ENCODE data around the gene FXYD3.

- TF ChIP-seq, protein P1, sequence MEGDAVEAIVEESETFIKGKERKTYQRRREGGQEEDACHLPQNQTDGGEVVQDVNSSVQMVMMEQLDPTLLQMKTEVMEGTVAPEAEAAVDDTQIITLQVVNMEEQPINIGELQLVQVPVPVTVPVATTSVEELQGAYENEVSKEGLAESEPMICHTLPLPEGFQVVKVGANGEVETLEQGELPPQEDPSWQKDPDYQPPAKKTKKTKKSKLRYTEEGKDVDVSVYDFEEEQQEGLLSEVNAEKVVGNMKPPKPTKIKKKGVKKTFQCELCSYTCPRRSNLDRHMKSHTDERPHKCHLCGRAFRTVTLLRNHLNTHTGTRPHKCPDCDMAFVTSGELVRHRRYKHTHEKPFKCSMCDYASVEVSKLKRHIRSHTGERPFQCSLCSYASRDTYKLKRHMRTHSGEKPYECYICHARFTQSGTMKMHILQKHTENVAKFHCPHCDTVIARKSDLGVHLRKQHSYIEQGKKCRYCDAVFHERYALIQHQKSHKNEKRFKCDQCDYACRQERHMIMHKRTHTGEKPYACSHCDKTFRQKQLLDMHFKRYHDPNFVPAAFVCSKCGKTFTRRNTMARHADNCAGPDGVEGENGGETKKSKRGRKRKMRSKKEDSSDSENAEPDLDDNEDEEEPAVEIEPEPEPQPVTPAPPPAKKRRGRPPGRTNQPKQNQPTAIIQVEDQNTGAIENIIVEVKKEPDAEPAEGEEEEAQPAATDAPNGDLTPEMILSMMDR (IDR thresholded peaks at IDR 0.05; ENCODE audit: low read depth, low read length): no peak
- TF ChIP-seq EZH2phosphoT487 (IDR thresholded peaks at IDR 0.05; ENCODE audit: low read depth): no peak
These were observed 46.5 kb upstream of the FXYD3 start for GRCh38 chr19:35068941-35069634.

Measured in OCI-LY3 (cell line).